ENCODE measurements around the gene VAV2.
"Not testable (repeated sequence)": the region's sequence is repeated elsewhere in the genome, so short reads cannot be mapped to it uniquely, and the experiment has no call there.

Gene VAV2

DNA sequence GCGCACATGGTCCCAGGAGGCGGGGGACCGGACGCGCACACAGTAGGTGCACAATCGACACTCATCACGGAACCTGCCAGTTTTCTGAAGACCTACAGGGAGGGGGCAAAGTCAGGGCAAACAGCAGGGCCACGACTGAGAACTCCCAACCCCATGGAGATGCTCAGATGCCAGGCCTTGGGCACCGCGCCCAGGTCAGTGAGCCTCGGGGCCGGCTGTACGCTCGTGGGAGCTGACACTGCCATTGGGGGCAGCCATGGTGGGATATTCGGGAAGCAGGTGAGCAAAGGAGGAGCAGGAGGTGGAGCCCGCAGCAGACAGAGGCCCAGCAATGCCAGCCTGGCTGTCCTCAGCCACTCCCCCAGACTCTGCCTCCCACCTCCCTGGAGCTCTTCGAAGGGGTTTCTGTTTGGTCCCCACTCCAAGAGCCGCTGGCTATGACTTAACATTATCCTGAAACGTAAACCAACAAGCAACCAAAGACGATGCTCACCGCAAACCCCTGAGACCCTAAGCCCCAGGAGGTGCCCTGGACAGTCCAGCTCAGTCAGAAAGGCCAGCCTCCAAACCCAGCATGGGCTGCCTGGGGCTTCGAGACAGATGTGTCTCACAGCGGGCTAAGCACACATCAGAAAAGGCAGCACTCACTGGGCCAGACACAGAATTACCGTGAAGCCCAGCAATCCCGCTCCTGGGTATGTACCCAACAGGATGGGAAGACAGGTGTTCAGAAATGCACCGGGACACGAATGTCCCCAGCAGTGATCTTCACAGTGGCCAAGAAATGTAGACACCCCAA is 78.4 kb downstream of the VAV2 start:
- DNase-seq, result no peak

DNA sequence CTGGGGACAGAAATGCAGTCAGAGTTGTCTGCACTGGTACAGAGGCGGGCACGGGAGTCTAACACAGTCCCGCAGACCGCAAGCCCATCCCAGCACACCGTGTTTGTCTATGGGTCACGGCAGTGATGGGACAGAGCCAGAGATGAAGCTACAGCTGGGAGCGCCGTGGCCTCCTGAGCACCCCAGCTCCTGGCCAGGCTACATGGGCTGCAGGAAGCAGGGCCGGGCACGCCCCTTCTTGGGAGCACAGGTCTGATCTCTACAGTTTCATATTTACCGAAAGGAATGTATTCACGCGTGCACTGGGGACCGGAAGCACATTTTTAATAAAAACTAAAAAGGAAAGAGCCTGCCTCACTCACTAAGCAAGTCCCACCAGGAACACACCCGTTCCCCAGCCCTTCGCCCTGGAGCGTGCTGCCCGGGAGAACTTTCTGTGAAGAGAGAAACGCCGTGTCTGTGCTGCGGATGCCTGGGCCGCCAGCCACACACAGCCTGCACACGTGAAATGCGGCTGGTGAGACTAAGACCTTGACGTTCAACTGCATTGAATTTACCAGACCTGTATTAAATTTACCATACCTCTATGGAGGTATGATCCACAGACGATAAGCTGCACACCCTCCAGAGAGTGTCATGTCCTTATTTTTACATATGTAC is 81.1 kb downstream of the VAV2 start:
- DNase-seq, result no peak

DNA sequence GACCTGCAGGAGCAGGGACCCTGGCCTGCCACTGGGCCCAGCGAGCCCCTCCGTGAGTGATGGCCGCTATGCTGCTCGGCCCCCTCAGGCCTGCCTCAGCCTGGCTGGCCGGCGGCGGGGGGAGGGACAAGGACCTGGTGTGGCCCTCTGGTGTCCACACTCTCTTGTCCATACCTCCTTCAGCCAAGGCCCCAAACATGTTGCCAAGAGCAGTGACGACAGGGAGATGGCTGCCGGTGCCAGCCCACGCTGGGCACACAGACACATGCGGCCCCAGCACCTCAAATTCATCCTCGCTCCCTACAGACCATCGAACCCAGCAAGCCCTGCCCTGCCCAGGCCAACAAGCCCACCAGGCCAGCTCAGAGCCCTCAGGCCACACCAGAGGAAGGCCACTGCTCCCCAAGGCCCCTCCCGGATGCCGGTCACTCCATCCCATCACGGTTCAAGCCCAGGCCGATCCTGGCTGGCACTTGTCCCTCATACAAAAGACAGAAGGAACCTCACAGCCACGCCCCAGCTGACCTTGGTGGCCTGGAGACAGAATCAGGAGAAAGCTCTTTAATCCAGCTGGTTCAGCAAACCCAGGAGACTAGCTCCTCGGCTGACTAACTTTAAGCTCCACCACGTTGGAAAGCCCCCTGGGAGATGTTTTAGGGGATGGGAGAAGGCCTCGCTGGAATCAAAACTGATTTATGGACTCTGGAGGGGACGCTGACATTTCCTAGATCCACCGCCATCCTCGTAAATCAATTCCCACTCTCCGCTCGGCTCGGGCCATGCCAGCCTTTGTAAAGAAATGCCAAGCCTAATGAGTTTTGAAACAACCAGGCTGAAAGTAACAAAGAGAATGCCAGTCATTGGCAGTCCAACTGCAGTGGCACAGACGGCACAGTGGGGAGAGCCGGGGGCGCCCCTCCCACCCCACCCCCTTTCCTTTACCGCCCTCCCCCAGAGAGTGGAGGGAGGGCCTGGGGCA is 84.9 kb downstream of the VAV2 start:
- no peak for DNase-seq

DNA sequence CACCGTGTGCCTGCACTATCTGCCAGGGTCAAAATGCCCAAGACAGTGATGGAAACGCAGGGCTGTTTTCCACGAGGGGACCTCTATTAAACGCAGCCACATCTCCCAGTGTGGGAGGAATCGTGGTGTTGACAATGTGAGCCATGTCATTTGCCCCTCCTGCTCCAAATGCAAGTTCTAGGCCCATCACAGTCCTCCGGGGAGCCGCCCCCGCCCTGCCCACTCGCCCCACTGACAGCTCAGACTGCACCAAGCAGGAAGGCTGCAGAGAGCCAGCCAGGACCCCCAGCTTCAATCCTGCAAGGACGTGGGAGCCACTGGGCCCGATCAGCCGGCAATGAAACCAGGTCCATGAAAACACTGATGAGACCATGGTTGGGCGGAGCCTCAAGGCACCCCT is 85.9 kb downstream of the VAV2 start:
- DNase-seq, result no peak

DNA sequence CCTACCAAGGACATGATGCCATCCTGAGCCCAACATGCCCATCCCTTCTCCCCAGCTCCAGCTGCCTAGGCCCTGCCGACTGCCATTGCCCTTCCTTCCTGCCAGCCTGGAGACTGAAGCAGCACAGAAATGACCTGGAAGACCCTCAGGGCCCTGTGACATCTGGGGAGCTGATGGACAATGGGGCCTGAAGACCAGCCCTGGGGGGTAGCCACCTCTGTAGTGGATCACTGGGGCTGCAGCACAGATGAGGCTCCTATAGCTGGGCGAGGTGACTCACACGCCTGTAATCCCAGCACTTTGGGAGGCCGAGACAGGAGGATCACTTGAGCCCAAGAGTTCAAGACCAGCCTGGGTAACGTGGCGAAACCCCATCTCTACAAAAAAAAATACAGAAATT is 86.6 kb downstream of the VAV2 start:
- DNase-seq, result no peak

DNA sequence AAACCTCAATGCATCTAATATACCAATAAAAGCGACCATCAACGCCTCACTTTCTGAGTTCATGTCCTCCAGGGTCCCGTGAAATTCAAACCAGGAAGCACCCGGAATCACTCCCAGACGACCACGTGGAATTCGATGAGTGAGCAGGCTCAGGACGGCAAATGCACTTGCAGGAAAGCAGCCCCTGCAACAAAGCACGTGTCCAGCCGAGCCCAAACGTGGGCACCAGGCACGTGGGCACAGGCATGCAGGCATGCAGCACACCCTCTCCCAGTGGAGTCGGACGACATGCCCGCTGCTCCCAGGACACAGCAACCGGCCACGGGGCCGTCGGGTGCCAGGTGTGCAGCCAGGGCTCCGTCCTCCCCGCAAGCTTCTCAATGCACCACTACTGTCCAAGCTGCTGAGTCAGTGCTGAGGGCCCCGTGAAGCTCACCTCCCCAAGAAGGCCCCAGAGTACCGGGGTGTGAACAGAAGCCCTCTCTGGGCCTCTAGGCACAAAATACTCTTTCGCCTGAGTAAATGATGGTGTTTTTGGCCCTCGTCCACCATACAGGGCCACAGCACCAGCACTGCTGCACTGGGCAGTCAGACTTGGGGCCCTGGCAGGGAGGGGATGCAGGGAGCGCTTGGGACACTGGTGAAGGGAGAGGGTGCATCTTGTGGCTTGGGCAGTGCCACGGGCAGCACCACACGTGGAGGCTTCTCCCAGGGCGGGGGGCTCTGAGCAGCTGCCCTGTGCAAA is 87.6 kb downstream of the VAV2 start:
- DNase-seq, result no peak

DNA sequence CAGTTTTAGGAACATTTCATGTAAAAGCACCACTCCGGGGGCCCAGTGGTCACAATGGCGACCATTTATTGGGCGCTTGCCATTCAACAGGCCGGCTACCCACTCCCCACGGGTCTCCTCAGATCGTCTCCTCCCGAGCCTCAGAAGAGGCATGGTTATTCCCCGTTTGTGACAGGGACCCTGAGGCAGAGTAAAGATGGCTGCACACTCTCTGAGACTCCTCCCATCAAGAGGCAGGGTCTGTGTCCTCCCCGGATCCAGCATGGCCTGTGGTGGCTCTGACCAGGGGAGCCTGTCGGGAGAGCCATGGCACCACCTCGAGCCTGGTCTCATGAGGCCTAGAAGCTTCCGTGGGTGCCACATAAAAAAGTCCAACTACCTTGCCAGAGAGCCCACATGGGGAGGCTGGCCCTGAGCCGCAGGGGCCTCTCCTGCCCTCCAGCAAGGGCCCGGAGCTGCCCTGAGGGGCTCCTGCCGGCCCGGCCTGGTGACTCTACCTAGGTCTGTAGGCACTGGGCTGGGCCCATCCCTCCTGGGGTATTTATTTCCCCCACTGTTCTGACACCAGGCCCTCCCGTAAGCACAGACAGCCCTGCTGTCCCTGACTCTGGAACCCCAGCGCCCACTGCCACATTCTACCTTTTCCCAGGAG is 90.8 kb downstream of the VAV2 start:
- DNase-seq, result no peak

DNA sequence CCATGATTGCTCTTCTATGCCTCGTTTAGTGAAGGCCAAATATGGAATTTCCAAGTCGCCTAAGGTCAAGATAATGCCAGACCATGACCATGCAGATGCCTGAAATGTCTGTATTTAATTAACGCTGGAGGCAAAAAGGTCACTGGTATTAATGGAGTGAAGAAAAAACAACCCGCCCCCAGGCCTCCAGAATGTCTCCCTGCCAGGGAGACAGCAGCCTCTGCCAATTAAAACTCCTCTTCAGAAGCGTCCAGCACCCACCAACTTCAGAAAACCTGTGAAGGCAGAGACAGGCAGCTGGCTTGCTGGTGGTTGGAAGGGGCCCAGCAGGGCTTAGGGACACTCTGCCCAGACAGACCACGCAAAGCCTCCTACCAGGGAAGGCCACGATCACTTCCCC is 94.4 kb downstream of the VAV2 start:
- DNase-seq, result no peak

DNA sequence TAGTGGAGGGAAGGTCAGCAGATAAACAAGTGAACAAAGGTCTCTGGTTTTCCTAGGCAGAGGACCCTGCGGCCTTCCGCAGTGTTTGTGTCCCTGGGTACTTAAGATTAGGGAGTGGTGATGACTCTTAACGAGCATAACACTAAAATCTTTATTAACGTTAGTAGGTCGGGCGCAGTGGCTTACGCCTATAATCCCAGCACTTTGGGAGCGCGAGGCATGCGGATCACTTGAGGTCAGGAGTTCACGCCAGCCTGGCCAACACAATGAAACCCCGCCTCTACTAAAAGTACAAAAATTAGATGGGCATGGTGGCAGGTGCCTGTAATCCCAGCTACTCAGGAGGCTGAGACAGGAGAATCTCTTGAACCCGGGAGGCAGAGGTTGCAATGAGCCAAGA is 96.1 kb downstream of the VAV2 start:
- DNase-seq, result not testable (repeated sequence)

DNA sequence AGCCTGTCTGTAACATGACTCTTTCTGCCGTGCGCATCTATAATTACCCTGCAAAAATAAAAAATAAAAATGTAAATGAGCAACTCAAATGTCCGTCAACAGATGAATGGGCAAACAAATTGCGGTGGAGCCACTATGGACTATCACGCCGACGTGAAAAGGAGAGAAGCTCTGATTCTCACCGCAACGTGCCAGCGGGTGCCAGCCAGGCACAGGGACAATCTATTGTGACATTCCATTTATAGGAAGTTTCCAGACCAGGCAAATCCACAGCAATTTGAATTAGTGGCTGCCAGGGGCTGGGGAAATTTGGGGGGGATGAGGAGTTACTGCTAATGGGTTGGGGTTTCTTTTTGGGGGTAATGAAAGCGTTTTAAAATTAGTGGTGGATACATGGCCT is 96.8 kb downstream of the VAV2 start:
- DNase-seq, result no peak

DNA sequence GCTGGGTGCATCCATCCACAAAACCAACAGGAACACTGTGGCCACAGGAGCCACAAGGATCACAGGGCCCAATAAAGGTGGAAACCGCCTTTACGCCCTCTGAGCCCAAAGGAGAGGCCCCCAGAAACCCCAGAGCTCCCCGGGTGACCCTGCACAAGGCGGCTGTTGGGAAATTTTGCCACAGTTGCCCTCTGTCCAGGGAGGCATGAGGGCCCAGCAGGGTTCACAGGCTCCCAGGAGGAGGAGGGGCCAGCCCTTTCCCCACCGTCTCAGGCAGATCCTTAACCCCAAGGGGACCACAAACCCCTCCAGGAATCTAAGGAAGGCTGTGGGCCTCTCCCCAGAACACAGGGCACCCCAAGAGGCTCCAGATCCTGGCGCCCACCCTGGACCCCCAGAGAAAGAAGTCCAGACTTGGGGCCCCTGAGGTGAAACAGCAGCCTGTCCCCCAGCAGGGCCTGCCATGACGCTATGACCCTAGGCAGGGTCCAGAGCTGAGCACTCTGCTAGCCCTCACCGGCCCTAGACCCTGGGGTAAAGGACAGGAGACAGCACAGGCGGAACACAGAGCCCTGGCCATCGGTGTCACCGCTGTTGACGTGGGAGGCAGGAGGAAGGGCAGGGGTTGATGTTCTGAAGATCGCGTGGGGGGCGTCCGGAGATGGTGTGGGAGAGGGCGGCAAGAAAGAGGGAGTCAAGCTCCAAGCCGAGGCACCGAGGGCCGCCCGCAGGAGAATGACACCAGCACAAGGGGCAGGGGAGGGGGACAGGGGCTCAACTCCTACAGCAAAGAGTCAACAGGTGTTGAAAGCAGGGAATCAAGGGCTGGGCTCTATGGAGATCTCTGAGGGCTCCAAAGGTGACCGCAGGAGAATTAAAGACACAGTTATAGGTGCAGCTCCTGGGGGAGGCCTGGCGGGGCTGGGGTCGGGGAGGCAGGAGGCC is 97.5 kb downstream of the VAV2 start:
- no peak for DNase-seq

DNA sequence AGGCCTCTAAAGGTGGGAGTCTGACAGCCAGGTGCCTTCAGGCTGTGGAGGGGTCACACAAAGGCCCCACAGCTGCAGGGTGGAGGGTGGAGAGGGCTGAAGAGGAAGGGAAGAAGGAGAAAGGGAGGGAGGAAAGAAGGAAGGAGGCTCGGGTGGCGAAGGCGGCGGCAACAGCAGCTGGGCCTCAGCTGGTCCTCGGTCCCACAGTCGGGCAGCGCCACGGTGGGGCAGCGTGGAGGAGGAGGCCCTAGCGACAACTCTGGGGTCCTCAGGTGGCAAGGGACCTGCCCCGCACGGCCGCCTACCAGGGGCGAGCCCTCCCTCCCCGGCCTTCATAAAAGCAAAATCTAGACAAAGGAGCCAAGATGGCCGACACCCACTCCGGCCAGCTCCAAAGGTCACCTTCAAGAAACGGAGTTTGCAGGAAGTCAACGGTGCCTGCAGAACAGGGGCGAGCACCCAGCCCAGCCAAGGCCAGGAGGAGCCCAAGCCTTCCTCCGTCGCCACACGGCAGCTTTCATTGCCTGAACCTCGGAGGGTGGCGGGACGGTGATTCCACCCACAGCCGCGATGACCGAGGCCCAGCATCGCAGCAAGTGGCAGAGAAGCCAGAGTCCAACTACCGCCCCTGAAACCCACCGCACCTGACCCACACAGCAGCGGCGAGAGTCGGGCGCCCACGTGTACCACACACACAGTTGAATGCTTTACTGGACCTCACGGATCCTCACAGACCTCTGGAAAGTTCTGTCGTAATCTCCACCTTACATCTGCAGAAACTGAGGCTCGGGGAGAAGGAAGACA is 98.7 kb downstream of the VAV2 start:
- no peak for DNase-seq

DNA sequence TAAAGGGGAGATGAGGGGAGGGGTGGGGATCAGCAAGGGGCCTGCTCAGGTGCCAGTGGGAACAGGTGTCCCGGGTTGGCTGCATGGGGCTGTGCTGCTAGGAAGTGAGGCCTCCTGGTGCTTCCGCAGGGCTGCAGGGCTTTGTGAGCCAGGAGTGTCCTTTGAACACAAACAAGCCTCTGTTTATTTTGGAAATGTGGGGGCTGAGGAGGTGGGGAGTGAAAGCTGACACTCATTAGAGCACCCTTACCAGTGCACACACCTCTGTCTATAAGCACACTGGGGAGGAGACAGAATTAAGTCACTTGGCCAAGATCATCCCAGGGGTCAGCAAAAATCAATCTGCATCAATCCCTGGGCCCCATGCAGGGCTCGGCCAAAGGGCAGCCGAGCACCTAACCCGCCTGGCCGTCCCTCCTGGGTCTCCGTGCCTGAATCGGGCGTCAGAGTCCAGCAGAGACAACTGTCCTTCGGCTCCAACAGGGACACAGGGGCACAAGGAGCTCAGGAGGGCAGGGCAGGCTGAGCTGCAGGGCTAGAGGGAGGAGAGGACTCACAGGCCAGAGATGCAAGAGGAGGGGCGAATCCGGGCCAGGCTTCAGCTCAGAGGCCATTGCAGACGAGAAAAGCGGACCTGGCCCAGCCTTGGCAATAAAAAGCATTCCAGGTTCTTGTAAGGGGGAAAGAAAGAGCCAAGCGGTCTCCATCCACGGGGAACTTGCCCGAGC is 99.8 kb downstream of the VAV2 start:
- no peak for DNase-seq

DNA sequence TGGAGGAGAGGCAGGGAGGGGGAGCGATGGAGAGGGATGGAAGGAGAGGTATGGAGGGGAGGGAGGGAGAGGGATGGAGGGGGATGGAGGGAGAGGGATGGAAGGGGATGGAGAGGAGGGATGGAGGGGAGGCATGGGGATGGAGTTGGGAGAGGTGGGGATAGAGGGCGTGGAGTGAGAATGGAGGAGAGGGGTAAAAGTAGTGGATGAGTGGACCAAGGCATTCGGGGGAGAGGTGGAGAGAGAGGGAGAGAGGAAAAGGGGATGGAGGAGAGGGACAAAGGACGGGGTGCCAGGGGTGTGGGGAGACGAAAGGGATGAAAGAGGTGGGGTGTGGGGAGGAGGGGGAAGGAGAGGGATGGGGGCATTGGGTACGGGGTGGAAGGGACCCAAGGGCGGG is 100.4 kb downstream of the VAV2 start:
- DNase-seq, result no peak

DNA sequence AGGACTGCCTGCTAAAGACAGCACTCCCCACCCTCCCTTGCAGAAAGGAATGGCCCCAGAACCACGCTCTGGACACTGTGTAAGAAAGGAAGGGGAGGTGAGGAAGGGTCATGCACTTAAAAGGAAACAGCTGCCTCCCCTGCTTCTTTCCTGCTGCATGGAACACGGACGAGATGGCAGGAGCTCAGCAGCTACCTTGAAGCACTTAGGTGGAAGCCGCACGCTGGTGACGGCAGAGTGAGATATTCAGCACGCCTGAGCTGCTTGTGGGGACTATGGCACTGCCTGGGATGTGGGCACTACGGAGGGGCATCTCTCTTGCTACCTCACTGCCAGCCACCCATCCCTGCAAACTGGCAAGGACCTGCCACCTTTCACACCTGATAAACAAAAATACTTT is 101.5 kb downstream of the VAV2 start:
- no peak for DNase-seq

DNA sequence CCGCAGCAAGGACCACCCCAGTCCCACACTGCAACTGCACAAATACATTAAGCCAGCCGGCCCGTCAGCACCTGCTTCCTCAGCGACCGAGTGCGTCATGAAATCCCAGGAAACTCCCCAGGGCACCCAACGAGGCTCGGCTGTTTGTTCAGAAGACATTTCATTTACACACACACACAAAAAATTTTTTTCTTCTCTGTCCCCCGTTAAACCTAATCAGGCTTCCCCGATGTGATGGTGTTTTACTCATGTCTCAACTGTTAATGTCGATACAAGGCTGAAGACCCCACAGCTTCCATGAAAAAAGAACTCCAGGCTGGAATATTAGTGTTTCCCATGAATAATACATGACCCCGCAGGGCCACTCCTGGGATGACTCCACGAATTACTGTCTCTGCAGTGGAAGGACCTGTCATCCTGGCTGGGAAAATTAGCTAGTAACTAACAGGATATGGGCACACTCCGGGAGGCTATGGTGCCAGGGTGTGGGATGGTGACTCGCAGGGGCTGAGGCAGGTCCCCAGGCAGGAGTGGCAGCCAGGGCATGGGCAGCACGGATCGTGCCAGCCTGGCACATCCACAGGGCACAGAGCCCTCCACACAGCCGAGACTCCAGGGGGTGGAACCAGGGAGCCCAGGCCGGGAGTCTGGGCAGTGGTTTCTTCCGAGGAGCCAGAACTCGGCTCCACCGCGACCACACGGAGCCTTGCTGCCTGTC is 102.4 kb downstream of the VAV2 start:
- no peak for DNase-seq

DNA sequence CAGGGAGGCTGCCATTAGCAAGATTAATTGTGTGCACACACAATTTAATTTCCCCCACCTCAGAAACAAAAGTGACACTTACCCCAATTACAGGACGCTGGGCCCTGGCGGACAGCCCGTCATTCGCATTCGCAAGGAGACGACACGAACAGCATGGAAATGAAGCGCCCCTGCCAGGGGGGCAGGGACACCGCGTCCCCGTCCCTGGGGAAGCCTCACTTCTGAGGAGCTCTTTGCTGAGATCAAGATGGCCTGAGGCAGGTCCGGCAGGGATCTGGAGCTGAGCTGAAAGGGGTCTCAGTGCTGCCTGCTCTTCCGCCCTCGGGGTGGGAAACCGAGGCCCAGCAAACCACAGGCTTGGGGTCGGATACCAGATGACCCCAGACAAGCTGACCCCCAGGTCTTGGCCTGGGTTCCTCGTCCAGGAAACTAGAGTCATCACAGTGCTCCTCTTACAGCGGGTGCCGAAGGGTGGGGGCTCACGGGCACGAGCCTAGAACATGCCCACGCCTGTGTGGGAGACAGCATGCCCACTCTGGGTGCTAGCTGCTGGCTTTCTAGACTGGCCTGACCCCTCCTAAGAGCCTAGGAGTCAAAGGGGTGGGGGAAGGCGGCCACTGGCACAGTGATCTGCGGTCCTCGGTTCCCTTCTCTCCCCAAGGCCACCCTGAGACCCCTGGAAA is 103.2 kb downstream of the VAV2 start:
- DNase-seq, result no peak
